Stimulated activated CD8-positive, alpha-beta memory T cell treated with anti-CD3 and anti-CD28 coated beads, Interleukin-4, amount 100 ng/mL, for 1 hour (primary cell): ENCODE results near the gene TLL1.

ENCODE experiments used
- DNase-seq, 2 donors: peaks; one replicate each; pipeline ENCODE4 v3.0.0-alpha.2; 2020; ENCODE audit warnings: low read depth in 2 of 2, low spot score in 1 of 2

TLL1 gene

DNA sequence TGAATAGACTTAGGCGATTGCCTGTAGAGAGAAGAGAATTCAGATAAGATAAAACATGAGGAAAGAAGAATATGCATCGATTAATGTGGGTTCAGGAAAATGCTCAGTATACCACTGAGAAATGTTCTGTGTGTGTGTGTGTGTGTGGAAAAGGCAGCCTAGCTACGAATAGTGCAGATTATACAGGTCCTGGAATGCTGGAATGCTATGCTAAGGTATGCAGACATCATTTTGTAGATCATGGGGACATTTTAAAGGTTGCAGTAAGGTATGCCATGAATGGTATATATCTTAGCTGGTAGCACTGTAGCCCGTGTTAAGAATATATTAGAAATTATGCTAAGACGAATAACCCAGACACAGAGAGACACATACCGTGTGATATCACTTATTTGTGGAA lies 267.9 kb downstream of the TLL1 start:
- DNase-seq: no peak

DNA sequence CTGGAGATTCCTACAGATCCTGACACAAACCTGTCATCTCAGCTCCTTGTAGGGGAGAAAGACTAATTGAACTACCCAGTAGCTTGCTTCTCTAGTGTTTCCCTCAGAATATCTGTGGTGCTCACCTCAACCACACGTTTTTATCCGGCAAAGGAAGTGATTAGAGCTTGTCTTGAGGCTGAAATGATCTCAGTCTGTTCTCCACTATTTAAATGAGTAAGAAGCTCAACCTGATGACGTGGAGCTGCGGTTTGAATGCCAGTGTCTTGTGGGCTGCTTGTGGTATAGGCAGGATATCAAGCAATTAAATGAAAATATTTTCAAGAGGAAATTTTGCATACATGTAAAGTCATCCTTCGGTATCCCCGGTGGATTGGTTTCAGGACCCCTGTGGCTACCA lies 270.2 kb downstream of the TLL1 start:
- DNase-seq: no peak

DNA sequence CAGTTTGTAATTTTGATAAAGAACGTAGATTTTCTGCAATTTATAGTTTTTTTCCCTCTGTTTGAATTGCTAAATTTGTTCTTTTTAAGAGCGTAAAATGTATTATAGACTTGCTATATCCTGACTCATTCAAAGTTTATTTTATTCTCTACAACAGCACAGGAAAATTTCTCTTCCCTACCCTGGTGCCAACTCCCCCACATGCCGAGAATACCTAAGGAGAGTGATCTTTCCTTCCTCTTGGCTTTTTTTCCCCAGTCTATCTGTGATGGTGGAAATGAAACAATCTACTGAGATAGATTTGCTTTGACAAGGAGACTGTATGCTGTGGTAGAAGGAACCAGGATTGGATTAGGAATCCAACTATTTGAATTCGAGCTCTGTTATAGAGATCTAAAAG lies 271.6 kb downstream of the TLL1 start:
- no peak for DNase-seq

DNA sequence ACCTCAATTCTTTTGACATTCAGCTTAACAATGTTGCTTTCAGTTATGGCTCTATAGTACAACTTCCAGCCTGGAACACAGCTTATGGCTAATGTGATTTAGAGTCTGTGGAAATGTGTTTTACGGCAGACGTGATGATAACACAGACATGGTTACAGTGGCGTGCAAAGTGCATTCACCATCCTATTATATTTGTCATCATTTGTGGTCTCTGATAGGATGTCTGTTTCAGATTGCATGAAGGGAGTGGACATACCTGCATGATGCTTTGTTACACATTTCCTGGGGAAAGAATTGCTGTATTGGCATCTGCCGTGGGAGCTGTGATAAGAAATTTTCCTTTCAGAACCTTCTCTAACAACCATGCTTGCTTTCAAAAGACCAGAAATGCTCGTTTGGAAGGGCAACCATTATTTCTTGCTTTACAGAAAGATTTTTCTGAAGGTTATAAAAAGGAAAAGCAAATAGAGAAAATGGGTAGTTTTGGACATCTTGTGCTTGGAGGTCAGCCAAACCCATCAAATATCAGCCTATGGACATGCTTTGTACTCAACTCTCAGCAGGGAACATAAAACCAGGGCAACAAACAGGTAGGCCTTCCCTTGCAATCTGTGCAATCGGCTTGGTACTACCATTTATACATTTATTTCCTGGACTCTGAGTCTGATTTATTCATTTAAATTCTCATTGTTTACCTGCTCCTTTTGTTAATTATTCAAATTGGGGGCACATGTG lies 273.9 kb downstream of the TLL1 start:
- no peak for DNase-seq
